GM12801 (cell line): Measurements from ENCODE around the gene YARS1.

Experiments used
- TF ChIP-seq, protein P1 (sequence below): IDR thresholded peaks from one replicate; pipeline ENCODE4 v1.5.1; 2011; ENCODE audit warnings: control low read depth; ENCODE audit not compliant: insufficient read length; ENCODE audit errors: extremely low read depth

YARS1 gene

DNA sequence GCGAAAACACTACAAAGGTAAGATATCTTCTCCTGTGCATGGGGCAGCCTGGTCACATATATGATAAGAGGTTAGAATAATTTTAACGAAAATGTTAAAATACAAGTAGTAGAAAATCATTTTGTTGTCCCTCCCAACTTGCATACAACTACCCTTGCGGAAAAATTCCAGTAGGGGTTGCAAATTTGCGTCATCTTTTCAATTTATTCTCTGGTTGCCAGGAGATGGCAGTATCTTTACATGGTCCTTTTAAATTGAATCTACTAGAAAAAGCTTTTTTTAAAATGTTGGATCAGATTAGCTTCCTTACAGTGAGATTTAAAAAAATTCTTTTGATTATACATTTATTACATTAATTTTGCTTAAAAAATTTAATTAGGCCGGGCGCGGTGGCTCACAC lies 11.2 kb upstream of the YARS1 start:
- TF ChIP-seq, protein P1, sequence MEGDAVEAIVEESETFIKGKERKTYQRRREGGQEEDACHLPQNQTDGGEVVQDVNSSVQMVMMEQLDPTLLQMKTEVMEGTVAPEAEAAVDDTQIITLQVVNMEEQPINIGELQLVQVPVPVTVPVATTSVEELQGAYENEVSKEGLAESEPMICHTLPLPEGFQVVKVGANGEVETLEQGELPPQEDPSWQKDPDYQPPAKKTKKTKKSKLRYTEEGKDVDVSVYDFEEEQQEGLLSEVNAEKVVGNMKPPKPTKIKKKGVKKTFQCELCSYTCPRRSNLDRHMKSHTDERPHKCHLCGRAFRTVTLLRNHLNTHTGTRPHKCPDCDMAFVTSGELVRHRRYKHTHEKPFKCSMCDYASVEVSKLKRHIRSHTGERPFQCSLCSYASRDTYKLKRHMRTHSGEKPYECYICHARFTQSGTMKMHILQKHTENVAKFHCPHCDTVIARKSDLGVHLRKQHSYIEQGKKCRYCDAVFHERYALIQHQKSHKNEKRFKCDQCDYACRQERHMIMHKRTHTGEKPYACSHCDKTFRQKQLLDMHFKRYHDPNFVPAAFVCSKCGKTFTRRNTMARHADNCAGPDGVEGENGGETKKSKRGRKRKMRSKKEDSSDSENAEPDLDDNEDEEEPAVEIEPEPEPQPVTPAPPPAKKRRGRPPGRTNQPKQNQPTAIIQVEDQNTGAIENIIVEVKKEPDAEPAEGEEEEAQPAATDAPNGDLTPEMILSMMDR, result no peak

- TF ChIP-seq, protein P1, result no peak
These were observed 8.0 kb upstream of the YARS1 start for GRCh38 chr1:32825181-32825580.

GRCh38 chr1:32818804-32819541 lies 1.8 kb upstream of the YARS1 start:
- TF ChIP-seq, protein P1, result no peak

DNA sequence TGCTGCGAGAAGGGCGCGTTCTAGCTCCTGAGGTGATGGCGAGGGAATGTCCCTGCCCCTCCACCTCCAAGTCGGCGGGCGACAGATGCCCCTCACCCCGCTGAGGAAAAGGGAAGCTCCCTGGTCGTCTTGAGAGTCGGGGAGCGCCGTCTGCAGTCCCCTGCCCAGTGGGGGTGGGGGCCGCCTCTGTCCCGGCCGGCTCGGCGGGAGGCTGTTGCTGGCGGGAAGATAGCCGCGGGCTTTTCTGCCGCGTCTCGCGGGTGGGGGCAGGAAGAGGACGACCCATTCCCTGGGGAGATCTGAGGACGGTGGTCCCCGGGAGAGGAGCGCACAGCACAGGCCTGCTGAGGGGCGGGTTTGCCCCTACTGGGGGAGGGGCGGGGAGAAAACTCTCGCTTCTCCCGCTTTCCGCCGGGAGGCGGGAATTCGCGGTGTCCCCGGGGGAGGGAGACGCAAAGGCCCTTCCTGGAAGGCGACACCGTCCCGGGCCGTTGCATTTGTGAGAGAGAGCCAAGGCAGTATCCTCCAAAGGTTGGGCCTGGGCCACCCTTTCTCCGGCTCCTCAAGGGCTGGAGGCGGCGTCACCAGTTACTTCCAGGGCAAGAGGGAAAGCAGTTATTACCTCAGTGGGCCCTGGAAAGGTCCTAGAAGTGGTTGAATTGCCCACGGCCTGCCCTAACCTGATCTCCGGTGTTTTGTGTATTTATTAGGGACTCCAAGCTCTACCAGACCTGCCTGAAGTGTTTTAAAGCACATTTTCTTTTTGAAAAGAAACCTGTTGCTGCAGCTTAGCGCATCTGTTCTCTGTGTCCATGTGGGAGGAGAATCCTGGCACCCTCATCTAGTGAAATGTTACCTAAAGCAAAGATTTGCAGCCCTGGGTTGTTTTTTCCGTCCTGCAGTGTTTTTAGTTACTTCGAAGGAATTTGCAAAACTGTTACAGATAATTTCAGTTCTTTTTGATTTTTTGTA lies 943 bp upstream of the YARS1 start:
- TF ChIP-seq, protein P1, result no peak

GRCh38 chr1:32816676-32817158 lies 441 bp downstream of the YARS1 start:
- TF ChIP-seq, protein P1, result no peak

DNA sequence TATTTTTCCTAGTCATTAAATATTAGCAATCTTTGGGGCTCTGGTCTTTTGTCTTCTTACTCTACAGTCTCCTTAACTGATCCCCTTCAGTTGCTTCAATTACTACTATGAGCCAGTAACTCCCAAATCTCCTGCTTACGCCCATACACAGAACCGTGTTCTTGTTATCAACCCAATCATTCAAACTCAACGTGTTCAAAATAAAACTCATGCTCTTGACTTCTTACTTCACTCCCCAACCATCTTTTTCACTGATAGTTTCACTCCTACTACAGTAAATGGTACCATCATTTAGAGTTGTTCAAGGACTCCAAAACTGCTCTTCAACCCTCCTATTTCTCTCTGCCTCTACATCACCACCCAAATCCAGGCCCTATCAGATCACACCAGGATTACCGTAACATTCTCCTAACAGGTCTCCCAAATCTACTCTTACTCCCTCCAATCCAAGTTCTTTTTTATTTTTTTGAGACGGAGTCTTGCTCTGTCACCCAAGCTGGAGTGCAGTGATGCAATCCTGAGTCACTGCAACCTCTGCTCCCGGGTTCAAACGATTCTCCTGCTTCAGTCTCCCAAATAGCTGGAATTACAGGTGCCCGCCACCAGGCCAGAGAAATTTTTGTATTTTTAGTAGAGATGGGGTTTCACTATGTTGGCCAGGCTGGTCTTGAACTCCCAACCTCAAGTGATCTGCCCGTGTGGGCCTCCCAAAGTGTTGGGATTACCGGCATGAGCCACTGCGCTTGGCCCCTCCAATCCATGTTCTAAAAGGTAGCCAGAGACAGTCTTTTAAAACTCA lies 3.0 kb downstream of the YARS1 start:
- TF ChIP-seq, protein P1, result no peak
